Measurements from ENCODE around the gene COTL1. TPM values are rescaled to one million over a fixed set of nuclear protein-coding genes. Genes with fewer than 3 reads are reported as not detected.

The COTL1 gene
- total RNA-seq, 1 experiment from 2014 or later = 102 TPM

DNA sequence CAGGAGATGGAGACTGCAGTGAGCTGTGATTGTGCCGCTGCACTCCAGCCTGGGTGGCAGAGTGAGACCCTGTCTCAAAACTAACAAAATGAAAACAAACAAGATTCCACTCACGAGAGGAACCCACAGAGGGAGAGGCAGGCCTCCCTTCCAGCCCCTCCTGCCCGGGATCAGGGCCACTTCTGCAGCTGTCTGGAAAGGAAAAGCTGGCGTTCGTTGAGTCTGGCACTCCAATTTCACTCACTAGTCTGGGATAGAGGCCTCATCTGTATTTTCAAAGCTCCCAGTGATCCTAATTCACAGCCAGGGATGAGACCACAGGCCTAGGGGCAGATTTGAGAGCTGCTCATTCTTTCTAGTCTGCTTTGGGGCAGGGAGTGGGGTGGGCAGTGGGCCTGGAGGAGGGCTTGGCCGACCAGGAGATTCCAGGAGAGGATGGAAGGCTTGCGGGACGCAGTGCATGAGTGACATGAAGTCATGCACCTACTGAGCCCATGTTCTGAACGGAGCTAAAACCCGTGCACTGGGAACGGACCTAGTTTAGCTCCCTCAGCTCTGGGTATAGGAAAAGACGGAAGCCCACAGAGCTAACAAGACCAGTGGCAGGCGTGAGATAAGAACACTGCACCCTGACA lies 54.0 kb downstream of the COTL1 start (continued):
- TF ChIP-seq ARID4B (CRISPR knock-in tag; IDR thresholded peaks at IDR 0.05; ENCODE audit: borderline replicate concordance) = no peak
- TF ChIP-seq ZNF263 (CRISPR knock-in tag; IDR thresholded peaks at IDR 0.05; ENCODE audit: low read depth) = no peak
- no peak for TF ChIP-seq E2F5 (CRISPR knock-in tag; IDR thresholded peaks at IDR 0.05)
- no peak for TF ChIP-seq ATF6 (CRISPR knock-in tag; IDR thresholded peaks at IDR 0.05)
- TF ChIP-seq, protein P1, sequence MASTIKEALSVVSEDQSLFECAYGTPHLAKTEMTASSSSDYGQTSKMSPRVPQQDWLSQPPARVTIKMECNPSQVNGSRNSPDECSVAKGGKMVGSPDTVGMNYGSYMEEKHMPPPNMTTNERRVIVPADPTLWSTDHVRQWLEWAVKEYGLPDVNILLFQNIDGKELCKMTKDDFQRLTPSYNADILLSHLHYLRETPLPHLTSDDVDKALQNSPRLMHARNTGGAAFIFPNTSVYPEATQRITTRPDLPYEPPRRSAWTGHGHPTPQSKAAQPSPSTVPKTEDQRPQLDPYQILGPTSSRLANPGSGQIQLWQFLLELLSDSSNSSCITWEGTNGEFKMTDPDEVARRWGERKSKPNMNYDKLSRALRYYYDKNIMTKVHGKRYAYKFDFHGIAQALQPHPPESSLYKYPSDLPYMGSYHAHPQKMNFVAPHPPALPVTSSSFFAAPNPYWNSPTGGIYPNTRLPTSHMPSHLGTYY (CRISPR knock-in tag; IDR thresholded peaks at IDR 0.05) = no peak
- TF ChIP-seq FOXP1 (CRISPR knock-in tag; IDR thresholded peaks at IDR 0.05; ENCODE audit: borderline replicate concordance) = no peak
- no peak for TF ChIP-seq RORB (CRISPR knock-in tag; IDR thresholded peaks at IDR 0.05)
- TF ChIP-seq, protein P2, sequence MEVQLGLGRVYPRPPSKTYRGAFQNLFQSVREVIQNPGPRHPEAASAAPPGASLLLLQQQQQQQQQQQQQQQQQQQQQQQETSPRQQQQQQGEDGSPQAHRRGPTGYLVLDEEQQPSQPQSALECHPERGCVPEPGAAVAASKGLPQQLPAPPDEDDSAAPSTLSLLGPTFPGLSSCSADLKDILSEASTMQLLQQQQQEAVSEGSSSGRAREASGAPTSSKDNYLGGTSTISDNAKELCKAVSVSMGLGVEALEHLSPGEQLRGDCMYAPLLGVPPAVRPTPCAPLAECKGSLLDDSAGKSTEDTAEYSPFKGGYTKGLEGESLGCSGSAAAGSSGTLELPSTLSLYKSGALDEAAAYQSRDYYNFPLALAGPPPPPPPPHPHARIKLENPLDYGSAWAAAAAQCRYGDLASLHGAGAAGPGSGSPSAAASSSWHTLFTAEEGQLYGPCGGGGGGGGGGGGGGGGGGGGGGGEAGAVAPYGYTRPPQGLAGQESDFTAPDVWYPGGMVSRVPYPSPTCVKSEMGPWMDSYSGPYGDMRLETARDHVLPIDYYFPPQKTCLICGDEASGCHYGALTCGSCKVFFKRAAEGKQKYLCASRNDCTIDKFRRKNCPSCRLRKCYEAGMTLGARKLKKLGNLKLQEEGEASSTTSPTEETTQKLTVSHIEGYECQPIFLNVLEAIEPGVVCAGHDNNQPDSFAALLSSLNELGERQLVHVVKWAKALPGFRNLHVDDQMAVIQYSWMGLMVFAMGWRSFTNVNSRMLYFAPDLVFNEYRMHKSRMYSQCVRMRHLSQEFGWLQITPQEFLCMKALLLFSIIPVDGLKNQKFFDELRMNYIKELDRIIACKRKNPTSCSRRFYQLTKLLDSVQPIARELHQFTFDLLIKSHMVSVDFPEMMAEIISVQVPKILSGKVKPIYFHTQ (CRISPR knock-in tag; IDR thresholded peaks at IDR 0.05) = no peak

- DNase-seq (ENCODE audit: low spot score) (no peak), ATAC-seq (no peak)
- Mint-ChIP-seq H3K27me3 (ENCODE audit: low read depth) (no peaks in the 10 kb centered on the region), H3K4me3 (no peak overlapping the region), H3K36me3 (peaks cover under 1% of the 10 kb centered on the region), H3K4me1 (peaks cover 64% of the 10 kb centered on the region), H3K9me3 (no peaks in the 10 kb centered on the region), H3K27ac (peak overlapping the region; percentile 88)
- POLR2A ChIA-PET = no interaction called here
- CTCF ChIA-PET = interaction anchor here (1.4 to 1.6 kb wide), 3 partner anchors 14 to 57 kb away, joined by 3 to 8 read pairs (median 4); no protein-coding TSS in a partner anchor
- TF ChIP-seq SP1 (CRISPR knock-in tag; conservative IDR thresholded peaks at IDR 0.05) = no peak
- TF ChIP-seq, protein P3, sequence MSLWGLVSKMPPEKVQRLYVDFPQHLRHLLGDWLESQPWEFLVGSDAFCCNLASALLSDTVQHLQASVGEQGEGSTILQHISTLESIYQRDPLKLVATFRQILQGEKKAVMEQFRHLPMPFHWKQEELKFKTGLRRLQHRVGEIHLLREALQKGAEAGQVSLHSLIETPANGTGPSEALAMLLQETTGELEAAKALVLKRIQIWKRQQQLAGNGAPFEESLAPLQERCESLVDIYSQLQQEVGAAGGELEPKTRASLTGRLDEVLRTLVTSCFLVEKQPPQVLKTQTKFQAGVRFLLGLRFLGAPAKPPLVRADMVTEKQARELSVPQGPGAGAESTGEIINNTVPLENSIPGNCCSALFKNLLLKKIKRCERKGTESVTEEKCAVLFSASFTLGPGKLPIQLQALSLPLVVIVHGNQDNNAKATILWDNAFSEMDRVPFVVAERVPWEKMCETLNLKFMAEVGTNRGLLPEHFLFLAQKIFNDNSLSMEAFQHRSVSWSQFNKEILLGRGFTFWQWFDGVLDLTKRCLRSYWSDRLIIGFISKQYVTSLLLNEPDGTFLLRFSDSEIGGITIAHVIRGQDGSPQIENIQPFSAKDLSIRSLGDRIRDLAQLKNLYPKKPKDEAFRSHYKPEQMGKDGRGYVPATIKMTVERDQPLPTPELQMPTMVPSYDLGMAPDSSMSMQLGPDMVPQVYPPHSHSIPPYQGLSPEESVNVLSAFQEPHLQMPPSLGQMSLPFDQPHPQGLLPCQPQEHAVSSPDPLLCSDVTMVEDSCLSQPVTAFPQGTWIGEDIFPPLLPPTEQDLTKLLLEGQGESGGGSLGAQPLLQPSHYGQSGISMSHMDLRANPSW (CRISPR knock-in tag; conservative IDR thresholded peaks at IDR 0.05; ENCODE audit: low read depth) = no peak
- TF ChIP-seq ZBTB21 (CRISPR knock-in tag; IDR thresholded peaks at IDR 0.05; ENCODE audit: borderline replicate concordance) = no peak
- TF ChIP-seq ZSCAN18 (CRISPR knock-in tag; IDR thresholded peaks at IDR 0.05) = no peak
- TF ChIP-seq USF1 (CRISPR knock-in tag; IDR thresholded peaks at IDR 0.05) = no peak
- TF ChIP-seq, protein P4, sequence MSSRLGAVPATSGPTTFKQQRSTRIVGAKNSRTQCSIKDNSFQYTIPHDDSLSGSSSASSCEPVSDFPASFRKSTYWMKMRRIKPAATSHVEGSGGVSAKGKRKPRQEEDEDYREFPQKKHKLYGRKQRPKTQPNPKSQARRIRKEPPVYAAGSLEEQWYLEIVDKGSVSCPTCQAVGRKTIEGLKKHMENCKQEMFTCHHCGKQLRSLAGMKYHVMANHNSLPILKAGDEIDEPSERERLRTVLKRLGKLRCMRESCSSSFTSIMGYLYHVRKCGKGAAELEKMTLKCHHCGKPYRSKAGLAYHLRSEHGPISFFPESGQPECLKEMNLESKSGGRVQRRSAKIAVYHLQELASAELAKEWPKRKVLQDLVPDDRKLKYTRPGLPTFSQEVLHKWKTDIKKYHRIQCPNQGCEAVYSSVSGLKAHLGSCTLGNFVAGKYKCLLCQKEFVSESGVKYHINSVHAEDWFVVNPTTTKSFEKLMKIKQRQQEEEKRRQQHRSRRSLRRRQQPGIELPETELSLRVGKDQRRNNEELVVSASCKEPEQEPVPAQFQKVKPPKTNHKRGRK (CRISPR knock-in tag; IDR thresholded peaks at IDR 0.05; ENCODE audit: borderline replicate concordance) = no peak
- TF ChIP-seq ZNF671 (CRISPR knock-in tag; IDR thresholded peaks at IDR 0.05) = no peak
- no peak for TF ChIP-seq ZNF263 (CRISPR knock-in tag; IDR thresholded peaks at IDR 0.05; ENCODE audit: low read depth)
Measured at GRCh38 chr16:84563064-84563715, 54.7 kb downstream of the COTL1 start.

All from WTC11 (cell line).